Kidney epithelial cell (primary cell): ENCODE measurements around the gene GCAT. TPM values are rescaled to one million over a fixed set of nuclear protein-coding genes. Genes with fewer than 3 reads are reported as not detected.

Experiments
- DNase-seq: peaks from one replicate; pipeline ENCODE4 v3.0.0-alpha.2; 2010; ENCODE audit warnings: low read depth
- H3K27me3 ChIP-seq: 2 replicates; pipeline ENCODE4 v1.6.0; 2011; ENCODE audit warnings: low read length; ENCODE audit not compliant: control insufficient read depth, insufficient read depth
- H3K36me3 ChIP-seq: 2 replicates; pipeline ENCODE4 v1.5.1; 2011; ENCODE audit warnings: low read length; ENCODE audit not compliant: control insufficient read depth, insufficient read depth
- H3K4me3 ChIP-seq: 2 replicates; pipeline ENCODE4 v1.5.1; 2011; ENCODE audit warnings: low read depth, mild to moderate bottlenecking, control low read depth, low read length
- CTCF ChIP-seq: IDR thresholded peaks from 2 replicates; pipeline ENCODE4 v1.5.1; 2011; ENCODE audit warnings: mild to moderate bottlenecking, moderate library complexity, low read length, control low read depth, inconsistent platforms; ENCODE audit not compliant: insufficient read depth, poor library complexity, severe bottlenecking
- total RNA-seq: library from RNA; depleted of rRNA; stranded (reverse); fragments of >200 nt; gene quantifications from 2 replicates; pipeline ENCODE4 v1.2.3, GENCODE V29; 2015

GCAT gene
- total RNA-seq, 1 donor from 2014 or later: 37.4 TPM

- H3K36me3 ChIP-seq: no peaks in the 10 kb centered on the region
- H3K27me3 ChIP-seq: no peaks in the 10 kb centered on the region
- no peak overlapping the region for H3K4me3 ChIP-seq
- no peak for TF ChIP-seq CTCF
- DNase-seq: no peak
Observed at GRCh38 chr22:37811867-37812266, 4.1 kb downstream of the GCAT start.

GRCh38 chr22:37812869-37813678, 5.3 kb downstream of the GCAT start:
- H3K4me3 ChIP-seq: no peak overlapping the region
- no peak for TF ChIP-seq CTCF
- no peaks in the 10 kb centered on the region for H3K27me3 ChIP-seq
- no peaks in the 10 kb centered on the region for H3K36me3 ChIP-seq
- DNase-seq: no peak

GRCh38 chr22:37815593-37815992, 7.9 kb downstream of the GCAT start:
- no peak for DNase-seq
- H3K27me3 ChIP-seq: peaks cover 16% of the 10 kb centered on the region
- TF ChIP-seq CTCF: no peak
- H3K36me3 ChIP-seq: no peaks in the 10 kb centered on the region
- H3K4me3 ChIP-seq: no peak overlapping the region

GRCh38 chr22:37816543-37817180, 8.9 kb downstream of the GCAT start:
- no peak overlapping the region for H3K4me3 ChIP-seq
- no peak for TF ChIP-seq CTCF
- H3K36me3 ChIP-seq: no peaks in the 10 kb centered on the region
- H3K27me3 ChIP-seq: peaks cover 16% of the 10 kb centered on the region
- DNase-seq: no peak

GRCh38 chr22:37817705-37818408, 10.1 kb downstream of the GCAT start:
- Histone ChIP-seq H3K36me3 (no peaks in the 10 kb centered on the region), H3K27me3 (peaks cover 20% of the 10 kb centered on the region), H3K4me3 (no peak overlapping the region)
- peak; percentile 72 for TF ChIP-seq CTCF
- DNase-seq: no peak
